G401 (cell line): ENCODE measurements around the gene ILDR2. TPM values are rescaled to one million over a fixed set of nuclear protein-coding genes. Genes with fewer than 3 reads are reported as not detected.

ENCODE experiments used
- DNase-seq: peaks from one replicate; pipeline ENCODE4 v3.0.0-alpha.2; 2015; ENCODE audit warnings: low spot score
- in situ Hi-C: cut with HindIII; loops from 2 replicates; pipeline ENCODE4 v1.10.0; 2016; ENCODE audit warnings: low sequenced_read_pairs, mixed read lengths
- total RNA-seq: library from RNA; depleted of rRNA; stranded (reverse); fragments of >200 nt; shearing (Covaris generic); gene quantifications from 2 replicates; pipeline ENCODE4 v1.2.3, GENCODE V29; 2014; rRNA removed

ILDR2 gene, protein sequence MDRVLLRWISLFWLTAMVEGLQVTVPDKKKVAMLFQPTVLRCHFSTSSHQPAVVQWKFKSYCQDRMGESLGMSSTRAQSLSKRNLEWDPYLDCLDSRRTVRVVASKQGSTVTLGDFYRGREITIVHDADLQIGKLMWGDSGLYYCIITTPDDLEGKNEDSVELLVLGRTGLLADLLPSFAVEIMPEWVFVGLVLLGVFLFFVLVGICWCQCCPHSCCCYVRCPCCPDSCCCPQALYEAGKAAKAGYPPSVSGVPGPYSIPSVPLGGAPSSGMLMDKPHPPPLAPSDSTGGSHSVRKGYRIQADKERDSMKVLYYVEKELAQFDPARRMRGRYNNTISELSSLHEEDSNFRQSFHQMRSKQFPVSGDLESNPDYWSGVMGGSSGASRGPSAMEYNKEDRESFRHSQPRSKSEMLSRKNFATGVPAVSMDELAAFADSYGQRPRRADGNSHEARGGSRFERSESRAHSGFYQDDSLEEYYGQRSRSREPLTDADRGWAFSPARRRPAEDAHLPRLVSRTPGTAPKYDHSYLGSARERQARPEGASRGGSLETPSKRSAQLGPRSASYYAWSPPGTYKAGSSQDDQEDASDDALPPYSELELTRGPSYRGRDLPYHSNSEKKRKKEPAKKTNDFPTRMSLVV
- 0.86 and 1.6 TPM in 2 replicates for total RNA-seq

DNA sequence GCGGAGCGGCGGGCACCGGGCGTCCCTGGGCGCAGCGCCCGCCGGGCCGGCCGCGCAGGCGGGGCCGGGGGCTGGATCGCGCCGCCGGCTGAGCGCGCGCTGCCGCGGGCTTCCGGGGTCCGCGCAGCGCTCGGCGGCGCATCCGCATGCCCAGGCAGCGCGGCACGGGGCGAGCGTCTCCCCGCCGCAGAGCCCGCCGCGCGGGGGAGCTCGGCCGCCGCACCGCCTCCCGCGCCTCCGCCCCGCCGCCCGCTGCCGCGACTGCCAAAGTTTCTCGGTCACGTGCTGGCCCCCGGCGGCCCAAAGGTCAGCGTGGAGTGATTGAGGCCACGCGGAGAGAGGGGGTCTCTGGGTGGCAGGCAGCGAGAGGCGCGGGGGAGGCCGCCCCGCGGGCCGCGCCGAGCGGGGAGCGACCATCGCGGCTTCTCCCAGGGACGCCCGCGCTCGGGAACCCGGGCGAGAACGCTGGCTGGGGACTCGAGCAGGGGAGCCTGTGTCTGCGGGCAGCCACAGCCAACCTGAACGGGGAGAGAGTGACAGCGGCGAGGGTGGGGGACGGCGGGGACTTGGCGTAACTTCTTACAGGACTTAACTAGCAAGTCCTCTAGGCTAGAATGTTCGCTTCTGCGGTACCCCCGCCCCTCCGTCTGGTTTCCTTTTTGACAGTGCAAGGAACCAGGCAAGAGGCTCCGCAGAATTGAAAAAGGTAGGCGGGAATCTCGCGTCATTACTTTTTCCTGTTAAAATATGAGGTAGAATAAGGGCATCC, at the start of gene ILDR2:
Gene ILDR2, minus strand, starts transcription at position 180 of the 769 bp plus-strand sequence. CDS start 272 bp downstream, outside the sequence.
- DNase-seq = peak; percentile 49
- in situ Hi-C loops = no loop called here

DNA sequence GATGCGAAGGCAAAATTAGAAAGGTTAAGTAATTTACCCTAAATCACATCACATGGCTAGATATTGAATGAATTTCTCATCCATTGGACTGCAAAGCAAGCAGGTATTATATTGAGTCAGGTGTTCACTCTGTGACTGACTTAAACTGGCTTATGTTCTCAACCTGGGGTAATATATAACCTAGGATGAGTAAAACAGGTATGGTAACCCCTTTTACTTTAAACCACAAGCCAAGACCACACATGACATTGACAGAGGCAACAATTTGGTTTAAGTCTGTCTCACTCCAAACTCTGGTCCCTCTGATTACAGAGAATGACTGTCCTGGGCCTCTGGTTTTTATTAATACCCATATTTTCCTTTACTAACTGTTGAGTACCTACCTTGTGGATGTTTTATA, 47.0 kb upstream of the ILDR2 start:
- DNase-seq = no peak
- in situ Hi-C loops = no loop called here

DNA sequence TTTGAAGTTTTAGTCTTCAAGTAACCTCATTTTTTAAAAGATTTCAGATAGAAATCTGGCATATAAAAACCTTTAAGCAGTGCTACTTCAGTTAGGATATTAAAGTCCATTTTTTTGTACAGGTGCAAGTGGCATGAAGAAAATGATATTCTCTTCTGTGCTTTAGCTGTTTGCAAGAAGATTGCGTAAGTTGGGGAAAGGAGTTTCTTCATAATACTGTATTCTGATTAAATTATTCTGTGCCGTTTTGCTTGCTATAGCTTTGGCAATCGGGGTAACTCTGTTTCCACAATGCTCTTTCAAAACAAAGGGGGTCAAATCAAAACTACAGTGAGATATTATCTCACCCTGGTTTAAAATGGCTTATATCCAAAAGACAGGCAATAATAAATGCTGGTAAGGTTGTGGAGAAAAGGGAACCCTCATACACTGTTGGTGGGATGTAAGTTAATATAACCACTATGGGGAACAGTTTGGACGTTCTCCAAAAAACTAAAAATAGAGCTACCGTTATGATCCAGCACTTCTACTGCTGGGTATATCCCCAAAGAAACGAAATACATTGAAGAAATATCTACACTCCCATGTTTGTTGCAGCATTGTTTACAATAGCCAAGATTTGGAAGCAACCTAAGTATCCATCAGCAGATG, 40.9 kb upstream of the ILDR2 start:
- in situ Hi-C loops = no loop called here

DNA sequence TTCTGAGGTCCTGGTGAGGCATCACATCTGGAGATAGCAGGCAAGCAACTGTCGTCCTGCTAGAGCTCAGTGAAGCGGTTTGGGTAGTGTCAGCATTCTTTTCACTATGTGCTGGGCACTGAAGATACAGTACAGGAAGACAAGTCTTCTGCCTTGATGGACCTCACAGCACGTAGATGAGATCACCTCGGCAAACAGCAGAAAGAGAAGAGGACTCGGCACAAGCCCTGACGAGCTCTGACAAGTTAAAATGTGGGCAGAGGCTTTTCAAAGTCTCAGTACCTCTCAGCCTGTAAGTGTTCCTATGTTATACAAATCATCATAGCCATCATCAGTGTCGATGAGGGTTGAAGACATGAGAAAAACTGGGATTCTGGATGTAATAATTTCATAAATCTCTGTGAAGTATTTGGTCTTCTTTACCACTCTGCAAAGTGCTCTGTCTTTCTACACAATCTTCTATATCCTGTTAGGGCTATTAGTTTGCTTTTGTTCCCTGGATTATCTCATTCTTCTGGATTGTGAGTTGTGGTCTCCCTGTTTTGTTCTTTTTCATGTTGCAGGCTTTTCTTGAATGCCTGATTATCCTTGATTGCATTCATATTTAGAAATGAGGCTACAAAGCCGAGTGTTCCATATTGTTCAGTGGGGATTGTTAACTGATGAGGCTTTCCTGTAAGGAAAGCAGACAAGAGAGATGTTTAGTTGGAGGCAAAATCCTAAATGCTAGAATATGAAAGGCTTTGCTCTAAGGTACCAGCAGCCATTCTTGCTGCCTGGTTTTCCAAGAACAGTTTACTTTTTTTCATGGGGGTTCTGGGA, 38.0 kb upstream of the ILDR2 start:
- in situ Hi-C loops = no loop called here
- DNase-seq = no peak

More for the DNA sequence above, 40.9 kb upstream of the ILDR2 start:
- DNase-seq = no peak

DNA sequence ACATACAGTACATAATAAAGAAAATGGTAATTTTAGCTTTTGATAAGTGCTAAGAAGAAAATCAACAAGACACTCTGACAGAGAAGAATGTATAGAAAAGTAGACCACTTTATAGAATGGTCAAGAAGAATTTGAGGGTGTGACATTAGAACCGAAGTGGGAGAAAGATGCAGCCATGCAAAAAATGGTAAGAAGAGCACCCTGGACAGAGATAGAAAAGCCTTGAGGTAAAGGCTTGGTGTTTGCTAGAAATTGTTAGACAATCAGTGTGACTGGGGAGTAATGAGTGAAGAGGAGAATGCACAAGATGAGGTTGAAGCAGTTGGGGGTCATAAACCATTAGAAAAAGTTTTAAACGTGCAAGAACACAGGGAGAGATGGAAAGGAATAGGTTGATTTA, 37.2 kb upstream of the ILDR2 start:
- DNase-seq = no peak
- in situ Hi-C loops = no loop called here

DNA sequence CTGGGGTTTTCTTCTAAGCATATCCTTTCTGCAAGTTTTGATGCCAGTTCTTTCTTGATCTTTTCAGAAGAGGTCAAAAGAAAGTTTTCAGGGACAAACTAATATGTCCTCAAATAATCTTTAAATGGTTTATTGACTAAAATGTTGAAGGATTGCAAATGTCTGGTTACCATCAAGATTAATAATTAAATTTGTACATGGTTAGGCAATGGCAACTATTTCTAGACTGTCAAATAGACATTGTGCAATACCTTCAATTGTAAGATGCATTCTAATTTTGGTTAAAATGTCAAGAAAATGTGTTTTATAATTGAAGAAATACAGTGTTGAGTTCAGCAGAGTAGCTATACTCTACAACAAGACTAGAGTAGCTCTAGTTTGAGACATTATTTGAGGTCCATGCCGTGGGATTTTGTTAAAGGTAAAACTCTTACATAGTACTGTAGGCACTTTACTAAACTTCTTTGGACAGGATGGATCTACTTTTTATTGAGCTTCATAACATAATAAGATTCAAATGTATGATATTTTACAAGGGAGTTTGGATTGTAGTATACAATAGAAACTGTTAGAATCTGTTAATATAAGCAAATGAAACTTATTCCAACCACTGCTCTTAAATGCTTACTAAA, 36.3 kb upstream of the ILDR2 start:
- in situ Hi-C loops = no loop called here
- DNase-seq = no peak

DNA sequence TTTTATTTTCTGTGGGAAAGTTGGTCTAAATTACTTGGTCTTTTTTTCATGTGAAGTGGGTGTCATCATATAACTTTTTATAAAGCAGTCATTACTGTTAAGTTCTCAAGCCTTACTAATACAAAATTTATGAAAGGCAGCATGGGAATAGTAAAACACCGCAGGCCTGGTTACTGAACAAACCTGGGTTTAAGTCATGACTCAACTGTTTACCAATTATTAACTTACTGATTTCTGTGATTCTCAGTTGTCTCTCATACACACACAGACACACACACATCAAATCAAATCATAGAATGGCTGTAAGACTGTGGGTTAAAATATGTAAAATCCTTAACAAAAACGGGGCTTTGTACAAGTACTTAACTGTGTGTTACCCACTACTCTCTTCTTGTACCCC, 28.4 kb upstream of the ILDR2 start:
- DNase-seq = no peak
- in situ Hi-C loops = no loop called here

DNA sequence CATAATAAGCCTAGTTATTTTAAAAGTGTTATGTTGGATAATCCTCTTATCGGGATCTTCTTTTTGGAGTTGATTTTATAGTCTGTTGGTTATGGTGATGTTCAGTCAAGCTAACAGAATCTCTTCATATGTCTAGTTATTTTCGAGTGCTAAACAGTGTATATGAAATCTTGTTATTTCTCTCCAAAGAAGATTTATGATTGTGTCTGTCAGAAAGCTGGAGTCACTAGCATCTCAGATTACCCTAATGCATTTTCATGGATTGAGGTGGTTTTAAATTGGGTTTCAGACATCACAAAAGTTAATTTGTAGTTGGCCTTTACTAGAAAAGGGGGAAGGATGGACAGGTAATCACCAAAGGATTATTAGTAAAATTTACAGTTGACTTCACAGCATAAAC, 27.0 kb upstream of the ILDR2 start:
- DNase-seq = no peak
- in situ Hi-C loops = no loop called here

DNA sequence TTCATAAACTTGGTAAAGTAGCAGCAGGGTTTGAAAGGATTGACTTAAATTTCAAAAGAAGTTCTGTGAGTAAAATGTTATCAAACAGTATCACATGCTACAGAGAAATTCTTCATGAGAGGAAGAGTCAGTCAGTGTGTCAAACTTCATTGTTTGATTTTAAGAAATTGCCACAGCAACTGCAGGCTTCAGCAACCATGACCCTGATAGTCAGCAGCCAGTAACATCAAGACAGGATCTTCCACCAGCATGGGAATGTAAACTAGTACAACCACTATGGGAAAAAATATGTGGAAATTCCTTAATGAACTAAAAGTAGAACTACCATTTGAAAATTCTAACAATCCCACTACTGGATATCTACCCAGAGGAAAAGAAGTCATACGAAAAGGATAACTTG, 25.2 kb upstream of the ILDR2 start:
- no peak for DNase-seq
- in situ Hi-C loops = no loop called here

DNA sequence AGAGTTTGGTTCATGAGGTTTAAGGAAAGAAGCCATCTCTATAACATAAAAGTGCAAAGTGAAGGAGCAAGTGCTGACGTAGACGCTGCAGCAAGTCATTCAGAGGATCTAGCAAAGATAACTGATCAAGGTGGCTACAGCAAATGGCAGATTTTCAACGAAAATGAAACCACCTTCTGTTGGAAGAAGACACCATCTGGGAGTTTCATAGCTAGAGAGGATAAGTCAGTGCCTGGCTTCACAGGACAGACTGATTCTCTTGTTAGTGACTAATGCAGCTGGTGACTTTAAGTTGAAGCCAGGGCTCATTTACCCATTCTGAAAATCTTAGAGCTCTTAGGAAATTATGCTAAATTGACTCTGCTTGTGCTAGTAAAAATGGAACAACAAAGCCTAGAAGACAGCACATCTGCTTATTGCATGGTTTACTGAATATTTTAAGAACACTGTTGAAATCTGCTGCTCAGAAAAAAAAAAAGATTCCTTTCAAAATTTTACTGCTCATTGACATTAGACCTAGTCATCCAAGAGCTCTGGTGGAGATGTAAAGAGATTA, 24.2 kb upstream of the ILDR2 start:
- in situ Hi-C loops = no loop called here
- DNase-seq = no peak

DNA sequence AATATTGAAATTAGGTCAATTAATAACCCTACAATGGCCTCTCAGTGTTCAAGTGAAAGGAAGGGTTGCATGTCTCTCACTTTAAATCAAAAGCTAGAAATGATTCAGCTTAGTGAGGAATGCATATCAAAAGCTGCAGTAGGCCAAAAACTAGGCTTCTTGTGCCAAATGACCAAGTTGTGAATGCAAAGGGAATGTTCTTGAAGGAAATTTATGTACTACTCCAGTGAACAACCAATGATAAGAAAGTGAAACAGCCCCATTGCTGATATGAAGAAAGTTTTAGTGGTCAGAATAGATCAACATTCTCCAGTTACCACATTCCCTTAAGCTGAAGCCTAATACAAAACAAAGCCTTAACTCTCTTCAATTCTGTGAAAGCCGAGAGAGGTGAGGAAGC, 23.7 kb upstream of the ILDR2 start:
- no peak for DNase-seq
- in situ Hi-C loops = no loop called here

DNA sequence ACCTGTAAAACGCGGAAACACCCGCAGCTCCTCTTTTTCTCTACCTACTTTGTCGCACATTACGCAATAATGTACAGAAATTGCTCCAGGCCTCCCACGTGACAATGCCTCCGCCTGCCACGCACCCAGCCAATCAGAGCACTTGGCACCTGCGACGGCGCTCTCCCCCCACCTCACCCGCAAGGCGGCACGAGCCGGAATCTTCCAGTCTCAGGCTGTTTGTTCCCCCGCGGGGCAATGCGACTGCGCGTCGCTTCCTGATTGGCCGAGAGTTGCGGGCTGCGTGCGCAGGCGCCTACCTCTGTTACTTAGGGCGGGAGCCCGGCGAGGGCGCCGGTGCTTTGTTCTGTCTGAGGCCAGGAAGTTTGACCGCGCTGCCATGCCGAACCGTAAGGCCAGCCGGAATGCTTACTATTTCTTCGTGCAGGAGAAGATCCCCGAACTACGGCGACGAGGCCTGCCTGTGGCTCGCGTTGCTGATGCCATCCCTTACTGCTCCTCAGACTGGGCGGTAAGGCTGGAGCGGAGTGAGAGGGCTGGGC, 13.7 kb upstream of the ILDR2 start, which contains the start of gene MAEL:
Gene MAEL, plus strand, starts transcription at position 307 of the 542 bp plus-strand sequence. Its CDS starts 73 bp downstream, at position 380.
- in situ Hi-C loops = no loop called here
- DNase-seq = no peak

DNA sequence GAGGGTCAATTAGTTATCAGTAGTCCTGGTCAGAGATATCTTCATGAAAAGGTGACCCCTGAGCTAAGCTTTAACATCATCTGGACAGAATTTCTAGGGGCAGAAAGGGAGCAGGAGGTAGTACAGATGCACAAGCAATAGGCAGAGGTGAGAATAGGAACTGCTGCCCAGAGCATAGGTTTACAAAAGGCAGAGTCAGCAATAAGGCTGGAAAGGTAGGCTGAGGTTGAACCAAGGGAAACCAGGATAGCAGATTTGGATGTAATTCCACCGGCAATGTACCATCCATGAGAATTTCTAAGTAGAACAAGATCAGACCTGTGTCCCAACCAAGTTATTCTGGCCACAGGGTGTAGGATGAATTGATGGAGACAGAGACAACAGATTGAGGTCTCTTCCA, 6.2 kb upstream of the ILDR2 start:
- no peak for DNase-seq
- in situ Hi-C loops = no loop called here

DNA sequence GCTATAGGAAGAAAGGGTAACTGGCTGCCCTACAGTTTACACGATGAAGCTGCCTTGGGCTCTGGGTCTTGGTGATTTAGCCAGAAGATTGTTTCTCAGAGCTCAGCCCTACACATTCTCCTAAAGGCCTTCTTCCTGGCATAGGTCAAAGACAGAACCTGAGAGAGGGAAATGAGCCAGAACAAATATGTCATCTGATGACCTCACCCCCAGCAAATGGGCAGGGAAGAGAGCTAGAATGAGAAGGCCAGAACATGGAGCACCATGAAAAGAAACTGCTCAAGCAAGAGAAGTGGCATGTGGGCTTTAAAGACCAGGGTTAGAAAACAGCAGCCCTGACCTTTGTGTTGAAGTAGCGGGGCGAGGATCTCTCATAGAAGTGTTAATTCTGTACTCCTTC, 5.5 kb upstream of the ILDR2 start:
- no peak for DNase-seq
- in situ Hi-C loops = no loop called here

DNA sequence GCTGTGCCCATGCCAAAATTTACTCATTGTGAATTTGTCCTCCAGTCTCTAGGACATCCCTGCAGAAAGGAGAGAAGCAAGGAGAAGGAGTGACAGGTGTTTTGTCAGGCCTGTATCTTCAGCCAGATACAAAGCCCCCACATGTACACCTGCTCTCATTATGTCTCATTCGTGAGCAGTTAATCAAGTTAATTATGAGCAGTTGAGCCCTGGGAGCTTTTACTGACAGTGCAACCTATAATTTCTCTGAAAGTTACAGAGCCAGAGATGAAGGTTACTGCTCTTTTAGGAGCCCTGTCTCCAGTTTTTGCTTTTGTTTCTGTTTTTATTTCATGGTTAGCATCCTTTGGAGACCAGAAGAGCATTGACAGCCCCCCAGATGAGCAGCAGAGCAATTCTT, 5.0 kb upstream of the ILDR2 start:
- in situ Hi-C loops = no loop called here

DNA sequence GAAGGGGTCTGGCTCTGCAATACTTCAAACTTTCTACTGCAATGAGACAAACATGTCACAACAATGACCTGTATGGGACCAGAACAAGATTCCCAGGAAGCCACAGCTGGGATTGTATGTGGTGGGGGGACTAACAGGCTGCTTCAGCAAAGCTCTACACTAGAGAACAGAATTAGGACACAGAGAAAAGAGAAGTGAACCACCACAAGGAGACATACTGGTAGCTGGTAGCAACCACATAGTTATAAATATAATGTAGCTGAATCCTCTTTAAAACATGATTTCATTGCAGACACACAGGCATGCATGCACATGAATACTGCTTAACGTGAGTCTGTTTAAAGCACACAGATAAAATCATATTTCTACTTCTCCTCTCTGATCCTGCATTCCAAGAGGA, 3.5 kb upstream of the ILDR2 start:
- in situ Hi-C loops = no loop called here
- no peak for DNase-seq

More for the DNA sequence above, 5.0 kb upstream of the ILDR2 start:
- DNase-seq = no peak

DNA sequence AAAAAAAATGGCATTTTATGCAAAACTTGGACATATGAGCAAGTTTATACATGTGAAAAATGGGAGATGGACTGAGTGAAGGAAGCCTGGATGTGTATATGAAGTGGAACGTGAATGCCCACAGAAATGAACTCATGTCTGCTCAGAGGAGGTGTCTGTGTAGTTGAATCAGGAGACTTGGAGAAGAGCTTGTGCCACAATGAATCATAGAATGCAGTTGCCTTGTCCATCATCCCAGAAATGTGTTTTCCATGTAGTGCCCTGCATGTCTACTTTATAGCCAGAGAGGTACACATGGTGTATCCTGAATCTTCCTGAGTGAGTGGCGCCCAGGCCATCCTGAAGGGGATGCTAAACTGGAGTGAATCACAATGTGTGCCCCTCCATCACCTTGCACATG, 2.6 kb upstream of the ILDR2 start:
- DNase-seq = no peak
- in situ Hi-C loops = no loop called here
